HK-2 (cell line): ENCODE results near the gene GRM2.

Experiments
- DNase-seq: peaks from one replicate; pipeline ENCODE4 v3.0.0-alpha.2; 2018; ENCODE audit not compliant: unreplicated experiment

Gene GRM2

DNA sequence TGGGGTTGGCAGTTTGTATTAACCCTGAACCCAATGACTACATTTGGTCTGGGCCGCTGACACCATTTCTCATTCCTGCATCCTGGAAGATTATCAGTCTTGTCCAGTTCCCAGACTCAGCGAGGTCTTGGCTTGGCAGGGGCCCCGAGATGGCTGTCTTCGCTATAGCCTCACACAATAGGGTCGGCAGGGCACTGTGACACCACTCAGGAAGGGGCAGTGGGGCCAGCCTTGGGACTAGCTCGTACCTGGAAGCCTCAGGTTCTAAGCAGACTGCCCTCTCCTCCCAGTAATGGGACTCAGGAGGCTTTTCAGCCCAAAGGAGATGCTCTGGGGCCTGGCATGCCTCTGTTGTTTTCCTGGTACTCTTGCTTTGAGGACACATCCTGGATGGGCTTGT, 26.7 kb upstream of the GRM2 start:
- no peak for DNase-seq

DNA sequence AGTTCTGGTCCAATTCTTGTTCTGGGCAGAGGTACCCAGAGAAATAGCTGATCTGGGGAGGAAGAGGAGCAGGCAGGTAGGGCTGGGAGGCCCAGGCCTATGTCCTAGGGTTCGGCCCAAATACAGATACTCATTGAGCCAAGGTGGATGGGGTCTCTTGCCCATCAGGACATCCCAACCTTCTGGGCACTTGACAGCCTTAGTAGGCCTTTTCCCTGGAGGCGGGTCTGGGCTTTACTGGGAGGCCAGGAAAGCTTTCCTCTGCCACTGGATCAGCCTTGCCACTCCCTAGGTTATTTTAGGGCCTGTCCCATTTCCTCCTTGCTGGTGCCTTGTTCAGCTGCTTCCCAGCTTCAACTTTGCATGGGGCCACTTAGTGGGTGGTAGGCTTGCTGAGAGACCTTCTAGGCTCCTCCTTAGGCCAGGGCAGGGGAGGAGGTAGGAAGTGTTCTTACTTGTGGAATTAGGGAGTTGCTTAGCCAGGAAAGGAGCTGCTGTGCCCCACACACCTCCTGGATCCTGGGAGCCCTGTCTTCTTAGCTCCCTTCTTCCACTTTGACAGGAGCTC, 26.1 kb upstream of the GRM2 start:
- no peak for DNase-seq

- no peak for DNase-seq
Observed at GRCh38 chr3:51681453-51681852, 25.4 kb upstream of the GRM2 start.

DNA sequence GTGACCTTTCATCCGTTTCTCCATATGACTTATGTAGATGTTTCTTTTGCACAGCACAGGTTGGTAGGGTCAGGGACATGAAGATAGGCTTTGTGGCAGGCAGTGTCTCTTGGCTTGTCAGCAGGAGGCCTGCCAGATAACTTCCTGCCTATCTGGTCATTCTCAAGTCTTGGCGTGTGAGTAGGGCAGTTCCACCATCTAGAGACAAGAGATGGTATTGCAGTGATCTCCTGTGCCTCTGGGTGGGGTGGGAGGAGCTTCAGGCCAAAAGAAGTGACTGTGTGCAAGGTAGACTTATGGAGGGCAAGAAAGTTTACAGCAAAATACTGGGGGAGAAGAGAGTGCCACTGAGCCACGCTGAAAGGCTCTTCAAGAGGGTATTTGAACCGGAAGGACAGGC, 24.8 kb upstream of the GRM2 start:
- peak; percentile 57 for DNase-seq

- no peak for DNase-seq
Observed at GRCh38 chr3:51682526-51682925, 24.3 kb upstream of the GRM2 start.

GRCh38 chr3:51683566-51683965, 23.3 kb upstream of the GRM2 start:
- no peak for DNase-seq

DNA sequence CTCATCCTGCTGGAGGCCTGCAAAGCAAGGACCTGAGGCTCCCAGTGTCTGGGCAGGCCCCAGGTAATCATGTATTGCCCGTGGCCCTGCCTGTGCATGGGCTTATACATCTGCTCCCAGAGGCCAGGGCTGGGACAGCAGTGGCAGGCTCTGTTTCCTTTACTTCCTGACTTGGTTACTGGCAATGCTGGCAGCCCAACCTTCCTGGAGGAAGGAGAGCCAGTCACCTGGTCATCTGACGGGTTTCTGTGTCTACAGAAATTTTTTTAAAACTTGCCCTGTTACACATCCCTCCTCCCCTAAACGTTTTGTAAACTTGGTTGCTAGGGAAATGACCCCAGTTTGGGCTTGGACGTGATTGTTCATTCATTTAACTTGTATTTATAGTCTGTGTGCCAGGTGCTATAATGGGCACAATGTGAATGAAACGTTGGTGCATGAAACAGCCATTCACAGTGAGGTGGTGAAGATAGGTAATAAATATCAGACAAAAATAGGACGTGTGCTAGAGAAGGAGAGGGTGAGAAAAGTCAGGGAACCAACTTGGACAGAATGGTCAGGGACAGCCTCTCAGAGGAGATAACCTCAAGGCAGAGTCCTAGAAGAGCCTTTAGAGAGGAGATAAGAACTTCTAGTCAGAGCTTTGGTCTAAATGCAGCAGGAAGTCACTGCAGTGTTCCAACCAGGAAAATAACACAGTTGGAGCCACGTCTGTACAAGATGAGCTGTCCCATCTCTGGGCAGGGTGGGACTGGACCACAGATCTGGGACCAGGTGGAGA, 21.7 kb upstream of the GRM2 start:
- no peak for DNase-seq

GRCh38 chr3:51686056-51686455, 20.8 kb upstream of the GRM2 start:
- DNase-seq: no peak

GRCh38 chr3:51686512-51687215, 20.2 kb upstream of the GRM2 start:
- DNase-seq: peak; percentile 61

DNA sequence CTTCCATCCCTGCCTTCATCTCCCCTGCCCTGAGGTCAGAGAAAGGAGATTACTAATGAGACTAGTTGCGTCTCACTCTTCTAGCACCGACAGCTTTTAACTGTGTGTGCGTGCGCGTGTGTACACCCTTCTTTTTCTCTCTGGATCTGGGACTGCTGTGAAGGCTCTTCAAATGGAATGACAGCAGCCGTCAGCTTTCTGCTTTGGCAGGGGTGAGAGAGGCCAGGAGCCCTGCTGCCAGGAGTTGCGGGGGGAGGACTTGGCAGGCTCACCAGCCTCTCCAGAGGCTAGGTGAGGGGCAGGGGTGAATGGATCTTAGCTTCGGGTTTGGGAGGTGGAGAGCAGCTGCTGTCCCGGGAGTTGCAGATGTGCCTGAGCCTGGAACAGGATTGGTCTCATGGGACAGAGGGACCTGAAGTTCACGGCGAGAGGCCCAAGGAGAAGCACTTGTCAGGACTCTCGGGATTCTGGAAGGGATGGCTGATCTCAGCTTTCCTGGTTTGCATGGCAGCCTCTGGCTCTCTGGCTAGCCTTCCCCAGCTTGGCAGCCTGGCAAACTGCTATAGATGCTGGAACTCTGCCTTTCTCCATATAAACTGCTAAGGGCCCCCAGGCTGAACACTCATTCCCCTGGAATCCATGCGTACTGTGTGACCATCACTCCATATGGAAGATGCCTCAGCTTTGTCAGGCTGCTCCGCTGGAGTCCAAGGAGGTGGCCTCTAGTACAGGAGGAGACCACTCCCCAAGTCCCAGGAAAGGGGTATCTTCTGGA, 19.2 kb upstream of the GRM2 start:
- DNase-seq: no peak

DNA sequence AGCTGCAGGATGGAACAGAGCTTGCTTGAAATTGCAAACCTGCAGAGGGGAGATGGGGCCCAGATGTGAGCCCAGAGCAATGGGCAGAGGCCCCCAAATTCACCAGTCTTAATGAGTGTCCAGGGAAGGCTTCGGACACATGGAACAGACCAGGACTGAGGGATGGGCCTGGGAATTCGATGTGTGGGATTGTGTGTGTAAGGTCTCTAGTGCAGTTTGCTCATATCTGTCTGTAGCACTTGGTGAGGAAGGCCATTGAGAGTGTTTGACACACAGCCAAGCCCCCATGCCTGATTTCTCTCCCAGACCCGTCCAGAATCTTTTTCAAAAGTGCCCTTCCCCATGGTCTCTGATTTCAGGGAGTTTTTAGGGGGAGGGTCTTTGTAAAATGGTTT, 18.7 kb upstream of the GRM2 start:
- no peak for DNase-seq

DNA sequence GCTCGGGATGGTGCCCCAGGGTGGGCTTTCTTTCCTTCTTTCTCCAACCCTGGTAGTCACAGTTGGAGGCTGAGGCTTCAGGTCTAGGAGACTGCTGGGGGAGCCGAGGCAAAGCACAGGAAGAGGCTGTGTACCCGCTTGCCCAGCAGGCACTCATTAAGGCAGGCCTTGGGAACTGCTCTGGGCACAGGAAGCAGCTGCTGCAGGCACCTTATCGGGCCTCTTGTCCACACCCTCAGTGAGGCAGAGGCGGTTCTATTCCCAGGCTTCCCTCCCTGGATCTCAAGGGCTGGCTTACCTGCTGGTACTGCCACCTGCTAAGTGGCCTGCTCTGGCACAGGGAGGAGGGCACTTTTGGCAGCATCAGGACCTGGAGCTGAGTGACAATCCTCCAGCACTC, 15.8 kb upstream of the GRM2 start:
- DNase-seq: no peak

DNA sequence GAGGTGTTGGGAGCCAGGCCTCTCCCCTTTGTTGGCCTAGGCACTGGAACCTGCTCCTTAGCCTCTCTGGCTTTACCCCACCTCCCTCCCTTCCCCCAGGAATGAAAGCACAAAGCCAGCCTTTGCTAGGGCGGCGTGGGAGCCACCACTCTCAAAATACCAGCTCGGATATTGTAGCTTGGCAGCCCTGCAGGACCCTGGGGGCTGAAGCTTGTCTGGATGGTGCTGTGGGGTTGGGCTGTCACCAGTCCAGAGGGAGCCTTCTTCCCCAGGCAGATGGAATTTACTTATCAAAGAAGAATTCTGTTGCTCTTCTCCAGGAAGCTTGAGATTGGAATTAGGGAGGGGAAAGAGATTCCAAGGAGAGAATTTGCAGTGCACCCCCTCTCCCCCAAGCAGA, 14.9 kb upstream of the GRM2 start:
- DNase-seq: no peak

DNA sequence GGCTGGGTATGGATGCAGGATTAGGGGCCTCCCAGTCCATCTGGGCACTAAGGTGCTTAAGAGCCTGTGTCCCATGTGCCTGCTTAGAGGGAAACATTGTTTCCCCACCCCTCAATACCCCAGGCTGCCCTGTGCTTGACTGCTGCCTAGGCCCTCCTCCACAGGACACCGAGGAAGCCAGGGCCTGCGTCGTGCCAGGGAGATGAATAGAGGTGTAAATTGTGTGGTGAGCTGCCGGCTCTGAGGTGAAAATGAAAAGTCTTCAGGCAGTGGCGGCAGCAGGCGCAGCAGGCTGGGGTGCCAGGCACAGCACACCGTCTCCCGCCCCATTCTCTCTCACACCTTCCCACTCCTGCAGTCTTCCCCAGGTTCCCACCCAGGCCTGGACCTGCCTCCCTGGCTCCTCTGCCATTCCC, 13.9 kb upstream of the GRM2 start:
- no peak for DNase-seq

DNA sequence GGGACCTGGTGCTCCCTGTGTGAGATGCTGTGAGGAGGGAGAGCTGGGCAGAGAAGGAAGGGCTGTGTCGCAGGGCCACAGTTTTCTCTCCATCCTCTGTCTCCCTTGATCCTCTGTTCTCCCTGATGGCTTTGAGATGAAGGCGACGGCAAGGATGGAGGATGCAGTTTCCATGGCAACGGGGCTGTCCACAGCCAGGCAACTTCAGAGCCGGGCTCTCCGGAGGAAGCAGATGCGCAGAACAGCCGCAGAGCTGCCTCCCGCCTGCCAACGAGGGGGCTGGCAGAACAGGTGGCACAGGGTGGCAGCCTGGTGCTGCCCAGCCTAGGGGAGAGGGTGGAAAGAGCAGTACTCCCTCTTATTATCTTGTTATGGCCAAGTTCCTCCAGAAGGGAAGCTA, 9.9 kb upstream of the GRM2 start:
- no peak for DNase-seq

- no peak for DNase-seq
Observed at GRCh38 chr3:51698209-51698608, 8.7 kb upstream of the GRM2 start.

- no peak for DNase-seq
Observed at GRCh38 chr3:51700403-51700802, 6.5 kb upstream of the GRM2 start.

GRCh38 chr3:51702156-51702555, 4.7 kb upstream of the GRM2 start:
- no peak for DNase-seq

- DNase-seq: no peak
Observed at GRCh38 chr3:51703068-51703760, 3.7 kb upstream of the GRM2 start.

- no peak for DNase-seq
Observed at GRCh38 chr3:51703761-51704510, 2.9 kb upstream of the GRM2 start.

GRCh38 chr3:51704511-51704950, 2.3 kb upstream of the GRM2 start:
- no peak for DNase-seq
